Left forelimb (tissue), 1 donor: ENCODE results near the gene C1orf35.

Source experiments
- DNase-seq: peaks from one replicate; pipeline ENCODE4 v3.0.0-alpha.2; 2018; ENCODE audit warnings: low spot score

C1orf35 gene

DNA sequence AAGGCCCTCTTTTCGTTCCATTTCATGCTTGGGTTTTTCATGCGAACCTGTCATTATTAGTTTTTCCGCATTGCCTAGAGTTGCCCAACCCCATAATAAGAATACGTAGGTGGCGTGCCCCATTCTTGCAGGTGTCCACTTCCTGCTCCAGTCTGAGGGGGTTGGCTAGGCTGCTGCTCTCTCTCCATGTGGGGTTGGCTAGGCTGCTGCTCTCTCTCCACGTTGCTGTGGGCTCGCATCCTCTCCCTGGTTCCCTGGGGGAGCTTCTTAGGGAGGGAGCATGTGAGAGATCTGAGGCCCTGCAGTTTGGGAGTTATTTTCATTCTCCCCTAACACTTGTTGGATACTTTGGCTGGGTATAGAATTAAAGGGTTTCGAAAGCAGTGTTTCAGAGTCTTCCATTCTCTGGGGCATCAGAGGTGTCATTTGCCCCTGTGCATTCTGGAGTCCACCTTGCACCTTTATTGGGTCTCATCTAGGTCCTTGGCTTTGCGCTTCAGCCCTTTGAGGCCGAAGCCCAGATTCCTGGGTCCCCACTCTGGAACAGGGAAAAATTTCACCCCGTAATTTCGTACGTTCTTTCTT lies 8.6 kb downstream of the C1orf35 start:
- no peak for DNase-seq

DNA sequence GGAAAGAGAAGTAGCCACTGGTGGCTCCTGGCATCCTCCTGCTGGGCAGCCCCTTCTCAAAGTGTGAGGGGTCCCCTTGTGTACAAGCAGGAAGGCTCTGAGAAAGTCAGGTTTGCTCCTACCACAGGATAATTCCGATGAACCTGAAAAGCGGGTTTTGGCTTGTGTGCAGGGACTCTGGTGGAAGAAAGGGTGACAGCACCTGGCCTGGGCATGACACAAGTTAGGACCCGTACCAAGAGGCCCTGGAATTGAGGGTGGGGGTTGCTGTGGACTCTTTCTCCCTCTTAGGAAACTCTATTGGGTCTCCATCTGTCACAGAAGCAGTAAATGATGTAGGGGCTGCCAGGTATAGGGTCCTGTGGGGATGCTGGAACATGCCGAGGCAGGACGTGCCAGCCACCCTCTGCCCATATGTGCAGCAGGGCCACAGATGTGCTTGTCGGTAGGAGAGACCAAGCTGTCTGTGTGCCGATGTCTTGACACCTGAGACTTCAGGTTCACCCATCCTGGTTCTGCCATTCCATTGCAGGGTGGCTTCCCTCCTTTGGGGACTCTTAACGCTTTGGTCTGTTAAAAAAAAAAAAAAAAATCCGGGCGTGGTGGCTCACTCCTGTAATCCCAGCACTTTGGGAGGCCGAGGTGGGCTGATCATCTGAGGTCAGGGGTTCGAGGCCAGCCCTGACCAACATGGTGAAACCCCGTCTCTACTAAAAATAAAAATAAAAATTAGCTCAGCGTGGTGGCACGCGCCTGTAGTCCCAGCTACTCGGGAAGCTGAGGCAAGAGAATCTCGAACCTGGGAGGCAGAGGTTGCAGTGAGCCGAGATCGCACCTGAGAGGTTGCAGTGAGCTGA lies 9.8 kb downstream of the C1orf35 start:
- peak; percentile 33 for DNase-seq

DNA sequence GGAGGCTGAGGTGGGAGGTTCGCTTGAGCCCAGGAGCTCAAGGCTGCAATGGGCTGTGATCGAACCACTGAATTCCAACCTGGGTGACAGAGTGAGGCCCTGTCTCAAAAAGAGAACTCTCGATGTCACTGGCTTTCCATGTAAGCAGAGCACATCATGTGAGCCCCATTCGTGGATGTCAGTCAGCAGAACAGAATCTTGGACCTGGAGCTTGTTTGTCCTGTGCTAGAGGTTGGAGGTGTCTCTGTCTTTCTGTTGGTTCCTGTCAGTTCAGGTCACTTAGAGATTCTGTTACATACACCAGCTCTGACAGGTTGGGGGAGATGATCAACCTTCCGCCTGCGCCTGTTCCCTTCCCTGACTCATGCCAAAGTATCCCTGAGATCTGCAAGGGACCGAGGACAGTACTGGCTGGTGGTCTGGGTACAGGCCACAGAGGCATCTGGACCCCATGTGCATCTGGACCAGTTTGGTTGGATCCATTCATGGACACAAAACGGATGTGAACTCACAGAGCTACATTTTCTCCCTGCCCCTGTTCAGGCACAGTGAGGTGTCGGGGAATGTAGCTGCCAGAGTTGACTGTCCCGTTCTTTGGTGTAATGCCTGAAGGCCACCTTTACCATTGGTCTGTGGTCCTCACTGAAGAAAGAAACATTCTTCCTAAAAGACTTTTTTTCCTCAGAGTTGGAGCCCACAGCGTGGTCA lies 10.6 kb downstream of the C1orf35 start:
- DNase-seq: no peak

DNA sequence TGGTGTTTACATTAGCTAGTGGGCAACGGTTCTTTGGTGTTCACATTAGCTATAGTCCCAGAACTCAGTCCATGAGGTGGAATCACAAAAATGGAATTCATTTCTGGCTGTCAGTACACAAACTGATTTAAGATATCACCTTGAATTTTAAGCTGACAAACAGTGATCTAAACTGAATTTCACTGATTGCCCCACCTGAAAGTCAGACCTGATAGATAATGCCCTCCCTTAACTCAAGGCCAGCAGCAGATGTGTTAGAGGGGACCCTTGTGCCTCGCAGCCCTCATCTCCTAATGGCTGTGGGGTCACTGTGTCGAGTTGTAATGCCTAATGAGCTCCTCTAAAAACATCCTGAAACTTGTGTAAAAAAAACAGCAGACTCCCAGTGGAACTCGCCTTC lies 12.0 kb downstream of the C1orf35 start:
- DNase-seq: no peak

DNA sequence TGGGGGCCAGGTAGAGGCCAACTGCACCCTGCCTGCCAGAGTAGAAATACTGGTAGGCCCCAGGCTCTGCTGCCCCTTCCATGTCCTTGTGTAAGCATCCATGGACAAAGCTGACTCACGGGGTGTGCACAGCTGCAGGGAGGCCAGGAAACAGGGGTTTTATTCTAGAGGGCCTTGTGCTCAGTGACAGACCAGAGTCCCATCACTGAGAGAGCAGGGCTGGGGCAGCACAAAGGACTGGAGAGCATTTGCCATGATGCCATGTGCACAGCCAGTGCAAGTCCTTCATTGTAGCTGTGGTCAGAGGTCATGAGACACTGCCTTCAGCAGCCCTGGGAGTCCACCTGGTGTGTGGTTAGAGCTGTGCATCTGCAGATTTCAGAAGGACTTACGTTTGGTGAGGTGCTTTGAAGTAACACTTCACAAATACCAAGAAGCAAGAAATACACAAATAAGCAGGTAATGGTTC lies 12.5 kb downstream of the C1orf35 start:
- no peak for DNase-seq

DNA sequence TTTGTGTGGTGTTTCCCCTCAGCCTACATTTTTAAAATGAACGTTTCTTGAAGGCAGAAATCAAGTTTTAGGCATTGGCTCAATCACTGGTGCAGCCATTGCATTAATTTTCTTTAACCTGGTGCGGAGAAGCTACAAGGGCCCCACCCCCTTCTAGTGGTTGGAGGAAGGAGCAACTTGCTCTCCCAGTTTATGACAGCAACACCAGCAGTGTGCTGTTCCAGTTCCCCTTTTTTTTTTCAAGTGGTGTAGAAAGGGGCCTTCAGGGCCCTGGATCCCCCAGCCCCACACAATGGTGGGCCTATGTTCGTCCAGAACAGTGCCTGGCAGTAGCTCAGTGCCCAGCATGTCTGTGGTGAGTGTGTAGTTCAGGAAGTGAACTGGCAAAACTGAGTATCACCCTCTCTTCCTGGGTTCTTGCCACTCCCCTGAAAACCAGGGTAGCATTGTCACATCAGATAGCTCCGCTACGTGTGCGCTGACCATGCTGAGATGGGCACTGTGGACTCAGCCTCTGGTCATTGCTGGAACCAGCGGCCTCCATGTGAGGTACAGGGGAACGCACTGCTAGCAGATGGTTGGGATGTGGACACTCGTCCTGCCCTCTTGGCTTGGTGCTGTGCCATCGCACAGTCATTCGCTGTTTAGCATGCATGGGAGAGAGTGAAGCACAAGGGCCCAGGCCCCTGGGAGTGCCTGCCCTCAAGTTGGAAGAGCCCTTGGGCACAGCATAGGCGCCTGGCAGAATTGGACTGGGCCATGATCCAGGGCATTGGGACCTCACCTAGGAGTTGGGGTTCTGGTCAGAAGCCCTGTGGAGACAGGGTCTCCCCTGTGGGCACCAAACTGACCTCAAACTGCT lies 13.4 kb downstream of the C1orf35 start:
- DNase-seq: no peak

DNA sequence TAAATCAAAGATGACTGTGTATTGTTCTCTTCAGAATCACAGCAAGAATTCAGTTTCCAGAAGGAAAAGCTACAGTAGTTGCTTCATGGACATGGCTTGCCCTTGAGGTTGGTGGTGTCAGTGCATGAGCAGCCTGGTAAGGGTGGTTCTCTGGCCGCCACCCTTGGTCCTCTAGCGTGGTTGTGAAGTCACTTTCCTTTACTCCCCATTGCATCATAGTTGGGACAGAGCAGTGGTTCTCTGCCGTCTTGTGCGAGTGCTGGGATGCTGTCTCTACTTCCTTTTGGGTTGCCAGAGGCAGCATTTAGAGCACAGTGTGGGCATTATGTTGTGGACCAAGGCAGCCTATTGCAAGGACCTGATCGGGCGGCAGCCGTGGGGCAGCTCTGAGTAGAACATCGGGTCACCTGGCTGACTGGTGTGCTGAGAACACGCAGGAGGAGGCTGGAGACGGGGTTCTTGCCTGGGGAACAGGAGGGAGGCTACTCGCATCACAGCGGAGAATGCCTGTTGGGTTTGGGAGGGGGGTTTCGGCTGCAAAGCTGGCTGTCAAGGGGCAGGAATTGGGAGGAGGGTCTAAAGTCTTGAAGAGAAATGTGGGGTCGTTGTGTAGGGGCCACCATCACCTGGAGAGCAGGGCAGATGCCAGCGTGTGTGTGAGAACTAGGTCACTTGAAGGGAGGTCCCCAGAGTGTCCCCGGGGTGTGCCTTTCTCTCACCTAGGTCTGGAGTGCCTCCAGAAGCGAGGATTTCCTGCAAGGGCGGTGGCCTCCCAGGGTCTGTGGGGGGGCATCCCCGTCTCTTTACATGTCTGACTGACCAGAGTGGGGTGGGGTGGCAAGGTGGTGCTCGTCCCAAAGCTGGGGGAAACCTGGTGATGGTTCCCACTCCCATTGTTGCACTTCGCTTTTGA lies 14.3 kb downstream of the C1orf35 start:
- DNase-seq: no peak

DNA sequence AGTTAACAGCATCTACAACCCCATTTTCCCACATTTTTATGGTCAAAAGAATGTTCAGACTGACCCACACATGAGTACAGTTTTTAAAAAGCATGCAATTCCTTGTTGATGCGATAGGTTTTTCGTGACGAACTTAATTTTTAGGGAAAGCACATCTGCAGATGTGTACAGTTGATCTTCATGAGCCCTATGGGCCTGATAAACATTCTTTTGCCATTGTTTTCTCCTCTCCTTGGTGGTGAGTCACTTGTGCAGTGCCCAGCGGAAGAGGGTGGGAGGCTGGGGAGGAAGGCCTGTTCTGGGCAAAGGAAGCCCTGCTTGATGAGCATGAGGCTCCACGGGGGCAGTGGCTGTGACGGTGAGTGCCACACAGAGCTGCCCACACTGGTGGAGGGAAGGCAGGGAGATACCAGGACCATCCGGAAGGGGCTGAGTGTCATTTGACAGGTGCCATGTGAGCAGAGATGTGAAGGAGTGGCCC lies 15.3 kb downstream of the C1orf35 start:
- DNase-seq: no peak

DNA sequence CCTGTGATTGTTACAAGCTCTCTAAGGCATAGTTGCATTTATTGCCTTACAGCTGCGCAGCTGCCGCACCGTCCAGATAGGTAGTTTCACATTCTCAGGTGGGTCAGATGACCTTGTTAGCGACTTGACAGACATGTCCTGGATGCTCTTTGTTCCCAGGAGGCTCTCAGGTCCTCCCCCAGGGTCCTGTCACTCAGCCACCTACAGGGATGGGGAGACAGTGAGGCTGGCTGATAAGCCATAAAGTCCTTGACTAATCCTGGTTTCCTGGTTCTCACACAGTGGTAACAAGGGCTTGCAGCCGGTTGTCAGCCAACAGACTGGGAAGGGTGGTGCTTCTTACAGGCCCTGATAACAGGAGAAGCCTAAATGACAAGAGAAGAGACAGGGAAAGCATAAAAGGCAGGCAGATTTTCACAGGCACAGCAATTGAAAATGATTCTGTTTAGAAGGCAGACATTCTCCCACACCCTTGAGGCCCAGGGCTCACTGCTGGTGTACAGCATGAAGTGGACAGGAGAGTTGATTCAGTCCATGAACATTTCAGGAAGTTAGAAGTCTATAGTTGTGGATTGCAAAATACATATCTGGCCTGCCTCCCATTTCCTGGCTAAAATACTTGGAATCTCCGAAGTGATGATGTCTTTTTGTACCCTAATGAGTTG lies 17.7 kb downstream of the C1orf35 start:
- no peak for DNase-seq

DNA sequence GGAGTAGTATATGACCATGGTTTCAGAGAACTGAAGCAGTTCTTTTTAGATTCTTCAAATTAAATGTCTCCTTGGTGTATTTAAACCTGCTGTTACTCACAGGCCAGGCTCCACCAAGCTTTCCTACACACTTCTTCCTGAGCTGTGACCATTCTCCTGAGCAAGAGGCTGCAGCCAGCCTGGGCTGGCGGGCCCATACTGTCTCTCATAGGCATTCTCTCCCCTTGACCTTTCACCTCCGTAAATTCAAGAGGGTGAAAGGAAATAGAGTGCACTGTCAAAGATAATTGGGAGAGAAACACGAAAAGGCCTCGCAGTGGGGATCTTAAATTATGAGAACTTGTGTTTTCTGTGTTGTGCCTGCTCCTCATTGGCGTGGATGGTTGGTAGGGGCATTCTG lies 18.3 kb downstream of the C1orf35 start:
- DNase-seq: no peak

DNA sequence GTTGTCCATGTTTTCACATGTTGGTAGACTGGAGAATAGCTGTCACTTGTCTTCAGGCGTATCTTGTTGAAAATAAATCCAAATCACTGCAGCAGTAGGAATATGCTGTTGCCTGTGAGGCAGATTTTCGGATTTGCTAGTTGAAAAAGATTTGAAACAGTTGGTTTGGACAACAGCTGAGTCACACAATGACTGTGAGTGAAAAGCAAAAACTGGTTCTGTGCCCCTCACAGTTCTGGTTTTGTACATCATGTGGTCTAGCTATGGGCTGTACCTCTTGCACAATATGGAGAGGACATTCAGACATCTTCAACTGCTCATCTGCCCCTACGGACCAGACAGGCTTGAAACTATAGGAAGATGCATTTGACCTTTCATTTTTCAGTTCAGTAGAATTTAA lies 18.8 kb downstream of the C1orf35 start:
- DNase-seq: no peak

DNA sequence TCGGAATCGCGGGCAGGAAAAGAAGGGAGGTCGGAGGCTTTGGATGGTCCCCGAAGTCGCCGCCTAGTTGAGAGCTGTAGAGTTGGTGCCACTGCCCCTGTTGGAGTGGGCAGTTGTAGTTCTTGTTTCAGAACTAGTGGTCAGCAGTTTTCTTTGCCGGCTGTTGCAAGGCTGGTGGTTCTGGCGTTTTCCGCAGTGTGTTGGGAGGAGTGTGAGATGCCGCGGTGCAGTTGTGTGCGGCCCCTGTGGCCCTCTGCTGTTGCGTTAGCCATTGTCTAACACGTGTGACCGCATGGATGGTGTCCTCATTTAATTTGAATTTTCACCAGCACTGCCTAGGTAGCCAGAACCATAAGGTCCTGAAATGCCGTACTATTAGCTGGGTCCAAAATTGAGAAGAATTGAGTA lies 19.2 kb downstream of the C1orf35 start:
- no peak for DNase-seq

DNA sequence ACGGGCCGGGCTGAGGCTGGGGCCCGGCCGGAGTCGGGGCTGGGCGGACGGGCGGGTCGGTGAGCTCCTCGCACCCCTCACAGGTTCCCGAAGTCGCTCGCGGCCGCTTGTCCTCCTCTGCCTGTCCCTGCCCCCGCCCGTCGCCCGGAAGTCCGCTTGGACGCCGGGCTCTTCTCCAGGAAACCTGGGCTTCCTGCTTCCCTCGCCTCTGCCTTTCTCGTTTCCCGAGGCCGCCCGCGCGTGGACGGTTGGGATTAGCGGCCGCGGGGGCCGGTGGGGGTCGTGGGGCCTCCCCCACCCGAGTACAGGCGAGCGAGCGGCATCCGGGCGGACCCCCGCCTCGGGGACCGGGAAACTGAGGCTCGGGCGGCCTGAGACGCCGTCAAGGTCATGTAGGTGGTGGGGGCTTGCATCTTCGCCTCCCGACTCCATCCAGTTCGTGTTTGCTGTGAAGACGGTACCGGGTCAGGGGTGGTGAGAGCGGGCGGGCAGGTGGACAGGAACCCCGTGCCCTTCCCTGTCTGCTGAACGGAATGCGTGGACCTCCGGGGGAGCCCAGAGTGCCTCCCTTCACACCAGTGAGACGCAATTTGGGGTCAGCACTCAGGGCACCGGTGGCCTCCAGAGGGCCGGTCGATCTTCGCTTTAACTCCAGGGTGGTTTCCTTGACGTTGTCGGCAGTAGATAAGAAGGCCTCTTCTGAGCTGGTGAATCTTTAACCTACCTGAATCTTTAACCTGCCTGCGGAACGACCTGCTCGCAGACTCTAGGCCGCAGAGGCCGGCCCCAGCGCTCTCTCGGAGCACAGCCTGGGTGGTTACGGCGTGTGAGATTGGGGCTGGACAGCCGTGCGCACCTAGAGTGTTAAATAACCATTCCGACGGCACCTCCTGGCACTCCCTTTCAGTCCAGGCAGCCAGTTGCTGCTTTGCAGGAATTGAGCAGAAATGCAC lies 19.9 kb downstream of the C1orf35 start:
- peak; percentile 76 for DNase-seq

DNA sequence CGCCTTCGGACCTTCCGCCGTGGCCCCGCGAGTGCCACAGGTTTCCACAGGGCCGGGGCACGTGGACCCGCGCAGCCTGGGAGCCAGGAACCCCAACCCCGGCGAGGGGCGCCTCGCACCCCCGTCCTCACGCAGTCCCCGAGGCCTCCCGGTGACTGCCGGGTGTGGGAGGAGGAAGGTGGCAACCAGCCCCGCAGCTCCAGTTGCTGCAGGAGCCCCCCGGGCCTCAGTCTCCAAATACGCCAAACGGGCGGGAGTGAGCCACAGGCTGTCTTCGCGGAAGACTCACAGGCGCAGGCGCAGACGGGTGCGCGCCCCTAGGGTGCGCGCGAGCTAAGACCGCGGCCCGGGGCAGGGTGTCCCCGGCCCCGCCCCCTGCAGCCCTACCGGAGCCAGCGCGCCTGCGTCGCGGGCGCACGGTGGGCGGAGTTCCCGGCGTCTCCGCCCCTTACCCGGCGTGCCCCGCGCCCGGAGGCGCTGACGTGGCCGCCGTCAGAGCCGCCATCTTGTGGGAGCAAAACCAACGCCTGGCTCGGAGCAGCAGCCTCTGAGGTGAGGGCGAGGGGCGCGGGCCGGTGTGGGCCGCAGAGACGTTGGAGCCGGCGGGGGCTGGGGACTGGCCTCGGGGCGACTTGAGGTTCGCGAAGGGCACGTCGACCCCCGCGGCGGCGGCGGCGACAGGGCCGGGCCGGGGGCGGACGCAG lies 20.8 kb downstream of the C1orf35 start, which contains the start of gene ARF1:
TSS of gene ARF1 (plus strand) at position 495 of the 704 bp plus-strand sequence. CDS start 14,407 bp downstream, outside the sequence.
- peak; percentile 96 for DNase-seq

DNA sequence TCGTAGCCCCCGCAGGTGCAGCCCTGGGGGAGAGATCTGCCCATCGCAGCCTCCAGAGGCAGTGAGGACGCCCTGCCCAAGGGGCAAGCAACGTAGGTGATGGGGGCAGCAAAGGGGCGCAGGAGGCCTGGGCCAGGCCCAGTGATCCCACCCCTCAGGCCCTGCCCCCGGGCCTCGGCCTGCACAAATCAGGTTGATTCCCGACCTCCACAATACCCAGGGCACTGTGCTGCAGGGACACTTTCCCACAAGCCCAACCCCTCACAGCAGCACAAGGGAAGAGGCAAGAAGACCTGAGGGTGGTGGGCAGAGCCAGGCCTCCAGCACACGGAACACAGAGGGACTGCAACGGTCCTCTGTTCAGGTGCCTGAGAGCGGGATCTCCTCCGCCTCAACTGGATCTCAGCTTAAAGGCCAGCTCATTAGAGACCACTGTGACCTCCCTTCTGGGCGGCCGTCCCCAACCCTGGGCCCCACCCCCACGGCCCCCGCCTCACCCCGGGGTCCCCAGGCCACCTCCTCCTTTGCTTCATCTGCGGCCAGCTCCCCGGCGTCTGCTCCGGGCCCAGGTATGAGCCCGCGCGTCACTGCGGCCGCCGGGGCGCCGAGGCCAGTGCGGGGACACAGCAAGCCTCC lies 21.4 kb downstream of the C1orf35 start:
- DNase-seq: no peak

DNA sequence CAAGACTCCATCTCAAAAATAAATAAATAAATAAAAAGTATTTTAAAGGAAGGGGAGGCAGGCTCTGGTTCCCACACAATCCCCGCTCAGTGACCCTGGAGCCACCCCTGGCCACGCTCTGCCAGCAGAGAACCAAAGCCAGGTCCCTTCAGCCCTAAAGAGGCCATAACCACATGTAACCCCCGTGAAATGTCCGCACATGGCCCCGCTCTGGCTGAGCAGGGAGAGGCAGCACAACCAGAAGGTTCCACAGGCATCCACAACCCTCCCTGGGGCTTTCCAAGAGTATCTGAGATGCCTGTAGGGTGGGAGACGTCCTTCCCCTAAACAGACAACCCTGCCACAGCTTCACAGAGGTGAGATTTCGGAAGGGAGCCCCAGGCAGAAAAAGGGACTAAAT lies 22.0 kb downstream of the C1orf35 start:
- DNase-seq: no peak

DNA sequence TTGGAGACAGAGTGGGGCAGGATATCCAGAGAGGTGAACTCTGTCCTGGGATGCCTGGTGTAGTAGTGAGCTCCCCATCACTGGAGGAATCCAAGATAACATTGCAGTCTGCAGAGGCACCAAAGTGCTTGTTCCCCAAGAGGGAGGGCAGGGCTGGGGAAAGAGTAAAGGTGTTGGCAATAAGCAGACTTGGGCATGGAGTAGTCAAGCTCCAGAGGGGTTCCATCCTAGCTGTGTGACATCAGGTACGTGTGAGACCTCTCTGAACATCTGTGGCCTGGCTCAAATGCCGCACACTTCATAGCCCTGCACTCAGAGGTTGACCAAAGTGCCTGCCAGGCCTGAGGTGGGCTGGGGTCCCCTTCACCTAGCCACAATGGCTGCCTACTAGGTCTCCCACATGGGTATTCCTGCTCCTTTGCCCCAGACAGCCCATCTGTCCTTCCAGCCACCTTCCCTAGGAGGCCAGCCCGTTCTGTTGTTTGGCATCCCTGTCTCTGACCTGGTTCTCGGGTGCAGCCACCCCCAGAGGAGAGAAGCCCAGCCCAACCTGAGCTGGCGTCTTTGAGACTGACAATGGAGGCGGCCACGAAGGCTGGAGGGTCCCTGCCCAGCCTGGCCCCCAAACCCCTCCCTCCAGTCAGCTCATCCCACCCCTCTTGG lies 23.4 kb downstream of the C1orf35 start:
- DNase-seq: no peak
